MCF 10A (cell line): ENCODE measurements around the gene TTC21A. TPM values are rescaled to one million over a fixed set of nuclear protein-coding genes. Genes with fewer than 3 reads are reported as not detected.
"Not testable (repeated sequence)": the region's sequence is repeated elsewhere in the genome, so short reads cannot be mapped to it uniquely, and the experiment has no call there.

Experiments
- BruUV-seq: library from RNA; stranded (reverse); fragments of 400-500 nt; replicated peaks from 2 replicates; lab custom pipeline; 2021; lab: Mats Ljungman, UMichigan
- CTCF ChIA-PET: fragments of 300-600 bp; sonication (Branson Sonifier 250); formaldehyde crosslinking; extraction: SDS; loops from one replicate; lab custom pipeline; 2021; ENCODE audit warnings: antibody characterized with exemption, inconsistent platforms; lab: Yijun Ruan, JAX
- POLR2A ChIA-PET: fragments of 300-600, 350-650 bp; sonication (Branson Sonifier 250); formaldehyde crosslinking; extraction: SDS; loops from one replicate; lab custom pipeline; 2020; ENCODE audit warnings: antibody characterized with exemption, inconsistent platforms; lab: Yijun Ruan, JAX
- DNase-seq: peaks from one replicate; pipeline ENCODE4 v3.0.0-alpha.2; 2018; ENCODE audit not compliant: unreplicated experiment
- H3K27ac Mint-ChIP-seq: one replicate; pipeline ENCODE4 v1.8.0; 2022; ENCODE audit warnings: mild to moderate bottlenecking, low read depth, mixed read lengths; ENCODE audit not compliant: unreplicated experiment
- H3K27me3 Mint-ChIP-seq: one replicate; pipeline ENCODE4 v1.8.0; 2022; ENCODE audit warnings: mixed read lengths; ENCODE audit not compliant: insufficient read depth, unreplicated experiment
- H3K36me3 Mint-ChIP-seq: one replicate; pipeline ENCODE4 v1.8.0; 2022; ENCODE audit warnings: mild to moderate bottlenecking, moderate library complexity, mixed read lengths; ENCODE audit not compliant: insufficient read depth, unreplicated experiment
- H3K4me1 Mint-ChIP-seq: one replicate; pipeline ENCODE4 v1.8.0; 2022; ENCODE audit warnings: mixed read lengths; ENCODE audit not compliant: insufficient read depth, unreplicated experiment
- H3K4me3 Mint-ChIP-seq: one replicate; pipeline ENCODE4 v1.8.0; 2022; ENCODE audit warnings: mild to moderate bottlenecking, moderate library complexity, mixed read lengths; ENCODE audit not compliant: unreplicated experiment
- H3K9me3 Mint-ChIP-seq: one replicate; pipeline ENCODE4 v1.8.0; 2022; ENCODE audit warnings: mixed read lengths; ENCODE audit not compliant: unreplicated experiment
- CTCF ChIP-seq: fragments of 200-600 bp; IDR thresholded peaks from one replicate; pipeline ENCODE4 v1.8.0; 2022; ENCODE audit warnings: antibody characterized with exemption, mild to moderate bottlenecking; ENCODE audit not compliant: unreplicated experiment
- intact Hi-C: fragments of 100-400 bp; cut with micrococcal nuclease; formaldehyde crosslinking; loops from 2 replicates; pipeline ENCODE4 v1.14.1; 2022
- total RNA-seq: library from RNA; stranded (reverse); gene quantifications from 2 replicates; pipeline ENCODE4 v1.2.3, GENCODE V29; 2022

Gene TTC21A
- total RNA-seq, 1 experiment from 2014 or later, result 2.1 TPM

- Mint-ChIP-seq H3K4me1 (peaks cover 14% of the 10 kb centered on the region), H3K9me3 (no peaks in the 10 kb centered on the region), H3K4me3 (no peak overlapping the region), H3K27me3 (no peaks in the 10 kb centered on the region), H3K36me3 (no peaks in the 10 kb centered on the region), H3K27ac (no peak overlapping the region)
- no TSS peak for BruUV-seq
- POLR2A ChIA-PET, result no interaction called here
- no peak for DNase-seq
- CTCF ChIA-PET, result no interaction called here
- no peak for TF ChIP-seq CTCF
- intact Hi-C loops, result no loop called here
These were observed 63.0 kb downstream of the TTC21A start for GRCh38 chr3:39170461-39170860.

- BruUV-seq, DNase-seq, H3K4me3 Mint-ChIP-seq, H3K27ac Mint-ChIP-seq, intact Hi-C loops, H3K9me3 Mint-ChIP-seq, H3K36me3 Mint-ChIP-seq, H3K27me3 Mint-ChIP-seq: not testable (repeated sequence)
- peaks cover 14% of the 10 kb centered on the region for H3K4me1 Mint-ChIP-seq
- ChIA-PET POLR2A (interaction anchor here (1.0 kb wide), 1 partner anchor 29 kb away, joined by 3 read pairs; no protein-coding TSS in a partner anchor), CTCF (interaction anchor here (0.8 to 1.4 kb wide), 2 partner anchors 21 to 118 kb away, joined by 4 to 5 read pairs; no protein-coding TSS in a partner anchor)
These were observed 63.4 kb downstream of the TTC21A start for GRCh38 chr3:39170877-39171276.

GRCh38 chr3:39171860-39172259, 64.4 kb downstream of the TTC21A start:
- CTCF ChIA-PET, result interaction anchor here (0.6 to 1.5 kb wide), 4 partner anchors 9 to 120 kb away, joined by 3 to 6 read pairs (median 4); no protein-coding TSS in a partner anchor
- no peaks in the 10 kb centered on the region for H3K9me3 Mint-ChIP-seq
- no peak for DNase-seq
- intact Hi-C loops, result no loop called here
- H3K4me3 Mint-ChIP-seq, result no peak overlapping the region
- no peak overlapping the region for H3K27ac Mint-ChIP-seq
- H3K36me3 Mint-ChIP-seq, result no peaks in the 10 kb centered on the region
- no peaks in the 10 kb centered on the region for H3K27me3 Mint-ChIP-seq
- POLR2A ChIA-PET, result interaction anchor here (0.6 to 1.3 kb wide), 3 partner anchors 25 to 32 kb away, joined by 3 read pairs; no protein-coding TSS in a partner anchor
- peaks cover 4% of the 10 kb centered on the region for H3K4me1 Mint-ChIP-seq
- no peak for TF ChIP-seq CTCF
- BruUV-seq, result no TSS peak

- intact Hi-C loops, result no loop called here
- H3K27ac Mint-ChIP-seq, result no peak overlapping the region
- H3K36me3 Mint-ChIP-seq, result no peaks in the 10 kb centered on the region
- no peak for TF ChIP-seq CTCF
- H3K4me1 Mint-ChIP-seq, result peaks cover 11% of the 10 kb centered on the region
- no peaks in the 10 kb centered on the region for H3K27me3 Mint-ChIP-seq
- POLR2A ChIA-PET, result interaction anchor here (0.6 to 1.3 kb wide), 3 partner anchors 27 to 347 kb away, joined by 3 read pairs; no protein-coding TSS in a partner anchor
- no peak overlapping the region for H3K4me3 Mint-ChIP-seq
- no TSS peak for BruUV-seq
- H3K9me3 Mint-ChIP-seq, result no peaks in the 10 kb centered on the region
- CTCF ChIA-PET, result interaction anchor here (0.6 to 1.5 kb wide), 4 partner anchors 15 to 118 kb away, joined by 3 to 6 read pairs (median 3); no protein-coding TSS in a partner anchor
- DNase-seq, result no peak
These were observed 66.0 kb downstream of the TTC21A start for GRCh38 chr3:39173318-39174125.
